SW480 (cell line): ENCODE data around the gene FGGY.

Experiments used
- DNase-seq: peaks from one replicate; pipeline ENCODE4 v3.0.0-alpha.2; 2016; ENCODE audit warnings: low spot score

FGGY gene

DNA sequence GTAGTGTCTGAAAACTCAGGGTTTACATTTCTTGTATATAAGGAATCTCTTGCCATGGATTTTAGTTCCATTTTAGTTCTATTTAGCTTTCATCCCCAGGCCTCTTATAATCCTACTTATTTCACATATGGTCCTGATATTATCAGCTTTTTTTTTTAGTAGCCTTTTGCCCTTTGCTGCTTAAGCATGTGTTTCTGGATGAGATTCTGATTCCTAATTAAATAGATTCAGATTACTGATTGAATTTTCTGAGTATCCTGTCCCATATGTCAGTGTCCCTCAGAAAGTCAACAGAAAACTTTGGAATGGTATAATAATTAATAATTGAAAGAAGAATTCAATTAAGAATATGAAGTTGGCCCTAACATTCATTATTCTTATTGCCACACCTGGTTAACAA, 383.1 kb downstream of the FGGY start:
- DNase-seq, result no peak

DNA sequence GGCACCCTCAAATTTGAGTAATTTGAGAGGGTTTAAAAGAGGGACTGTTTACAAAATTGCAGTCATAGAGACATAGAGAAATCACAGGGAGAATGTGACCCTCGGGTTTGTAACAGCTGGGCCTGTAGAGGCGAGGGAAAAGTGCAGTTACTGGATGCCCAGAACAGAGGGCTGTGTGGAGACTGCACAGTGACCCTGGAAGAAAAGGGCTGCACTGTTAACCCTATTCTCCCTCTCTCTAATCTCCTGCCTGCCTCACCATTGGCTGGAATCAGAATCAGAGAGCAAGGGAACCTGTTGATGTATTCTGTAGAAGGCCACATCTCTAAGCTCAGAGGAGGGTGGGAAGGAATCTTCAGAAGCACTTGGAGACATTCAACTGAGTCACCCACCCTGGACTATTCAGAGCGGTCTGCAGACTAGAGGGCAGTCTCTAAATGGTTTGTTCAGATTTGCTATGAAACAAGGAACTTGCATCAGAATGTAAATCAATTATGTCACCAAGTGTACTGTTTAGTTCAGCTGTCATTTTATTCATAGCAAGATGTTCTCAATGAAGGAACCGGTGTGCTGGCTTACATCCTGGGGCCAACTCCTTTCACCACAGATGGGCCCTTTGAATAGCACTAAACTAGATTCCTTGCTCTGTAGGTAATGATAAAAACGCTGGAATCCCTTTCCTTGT, 385.6 kb downstream of the FGGY start:
- DNase-seq, result no peak

DNA sequence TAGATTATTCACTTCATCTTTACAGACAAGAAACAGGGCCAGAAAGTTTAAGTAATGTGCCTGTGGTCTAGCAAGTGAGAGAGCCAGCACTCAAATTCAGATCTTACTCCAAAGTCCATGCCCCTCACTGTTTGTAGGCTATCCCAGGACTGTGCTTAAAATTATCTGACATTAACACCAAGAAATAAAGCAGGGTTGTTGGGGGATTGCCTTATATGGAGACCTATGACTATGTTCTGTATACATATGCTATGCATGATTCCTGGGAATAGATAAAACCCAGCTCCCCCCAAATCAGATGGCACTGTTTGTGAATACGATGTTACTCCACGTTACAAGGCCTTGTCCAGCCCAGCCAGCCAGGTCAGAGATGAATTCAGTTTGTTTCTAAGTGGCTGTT, 386.3 kb downstream of the FGGY start:
- DNase-seq, result no peak

DNA sequence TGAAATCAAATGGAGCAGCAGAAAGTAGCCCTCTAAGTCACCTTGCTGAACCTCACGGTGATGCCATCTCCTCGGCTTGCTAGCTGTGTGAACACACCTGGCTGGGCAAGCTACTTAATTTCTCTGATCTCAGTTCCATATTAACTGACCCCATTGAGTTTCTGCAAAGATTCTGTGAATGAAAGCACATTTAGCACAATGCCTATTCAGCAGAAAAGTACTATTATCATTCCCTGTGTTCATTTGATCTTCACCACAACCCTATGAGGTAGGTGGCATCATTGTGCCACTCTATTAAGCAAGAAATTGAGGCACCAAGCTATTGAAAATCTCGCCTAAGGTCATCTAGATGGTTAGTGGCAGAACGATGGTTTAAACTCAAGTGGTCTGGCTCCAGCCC, 387.8 kb downstream of the FGGY start:
- no peak for DNase-seq

DNA sequence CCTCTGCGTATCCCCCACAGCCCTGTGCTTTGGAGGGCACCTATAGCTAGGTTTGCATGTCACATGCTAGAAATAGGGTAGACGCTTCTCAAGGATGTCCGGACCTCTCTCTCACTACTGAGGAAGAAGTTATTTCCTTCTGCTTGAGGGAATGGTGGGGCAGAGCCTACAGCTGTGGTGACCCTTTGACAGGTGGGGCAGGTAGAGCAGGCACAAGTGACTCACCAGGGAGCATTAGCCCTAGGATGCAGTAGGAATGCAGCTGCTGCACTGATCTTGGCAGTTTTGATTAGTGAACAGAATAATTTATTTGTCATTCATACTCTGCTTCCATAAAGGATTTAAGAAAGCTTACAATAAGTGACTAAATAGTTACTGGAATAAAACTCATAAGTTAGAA, 388.2 kb downstream of the FGGY start:
- DNase-seq, result no peak

DNA sequence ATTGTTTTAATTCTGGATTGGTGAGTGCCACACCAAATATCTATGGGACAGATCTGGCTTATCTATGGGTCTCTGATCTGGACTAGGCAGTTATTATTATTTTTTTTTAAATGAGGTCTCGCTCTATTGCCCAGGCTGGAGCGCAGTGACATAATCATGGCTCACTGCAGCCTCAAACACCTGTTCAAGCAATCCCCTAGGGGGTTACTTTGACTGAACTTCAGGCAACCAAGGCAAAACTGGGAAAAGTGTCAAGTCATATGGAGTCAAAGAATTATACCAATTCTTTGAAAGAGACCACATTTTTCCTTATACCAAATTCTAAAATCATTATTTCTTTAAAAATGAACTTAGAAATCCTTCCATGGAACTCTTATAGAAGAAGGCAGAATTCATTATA, 388.8 kb downstream of the FGGY start:
- no peak for DNase-seq

DNA sequence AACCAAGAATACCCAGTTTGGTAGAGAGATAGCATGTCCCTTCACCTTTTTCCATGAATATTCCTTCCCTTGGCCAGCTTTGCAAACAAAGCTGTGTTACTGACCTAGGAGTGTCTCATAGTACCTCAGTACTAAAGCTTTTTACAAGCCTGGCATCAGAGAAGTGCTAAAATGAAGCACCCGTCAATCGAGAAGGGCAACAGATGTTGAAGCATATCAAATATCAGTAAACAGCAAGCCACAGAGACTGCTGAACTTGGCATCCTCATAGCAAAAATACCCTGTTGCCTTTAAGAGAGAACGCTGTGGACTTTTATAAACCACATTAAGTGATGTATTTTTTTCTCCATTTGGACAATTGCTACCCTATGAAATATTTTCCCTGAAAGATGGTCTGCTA, 389.3 kb downstream of the FGGY start:
- DNase-seq, result no peak

DNA sequence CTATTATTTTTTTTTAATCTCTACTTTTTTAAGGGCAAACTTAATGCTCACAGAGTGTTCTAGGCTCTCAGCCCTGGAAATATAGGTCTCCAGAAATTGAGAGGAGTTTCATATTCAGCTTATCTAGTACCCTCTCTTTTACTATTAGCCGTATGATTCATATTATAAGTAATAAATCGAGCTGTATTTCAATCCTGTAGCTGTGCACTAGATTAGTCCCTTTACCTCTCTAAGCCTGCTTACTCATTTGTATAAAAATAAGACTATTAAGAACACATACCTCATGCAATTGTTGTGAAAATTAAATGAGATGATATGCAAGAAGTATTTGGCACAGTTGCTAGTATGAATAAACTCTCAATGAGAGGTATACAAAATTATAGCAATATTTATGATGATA, 389.7 kb downstream of the FGGY start:
- no peak for DNase-seq

DNA sequence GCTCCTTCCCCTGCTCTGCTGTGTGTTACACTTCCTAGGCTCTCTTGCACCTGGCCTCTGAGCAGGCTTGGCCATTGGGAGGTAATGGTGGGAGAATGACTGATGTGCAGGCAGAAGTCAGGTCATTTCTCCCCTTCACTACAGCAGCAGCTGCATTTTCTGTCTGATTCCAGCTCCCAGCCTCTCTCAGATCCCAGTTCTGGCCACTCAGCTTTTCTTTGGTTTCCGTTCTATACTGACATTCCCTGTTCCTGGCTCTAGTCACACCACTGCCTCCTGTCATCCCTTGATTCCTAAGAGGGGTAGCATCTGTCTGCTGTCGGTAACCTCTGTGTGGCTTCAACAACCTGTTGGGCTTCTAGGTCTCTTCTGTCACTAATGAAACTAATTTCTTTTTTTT, 390.2 kb downstream of the FGGY start:
- DNase-seq, result no peak

DNA sequence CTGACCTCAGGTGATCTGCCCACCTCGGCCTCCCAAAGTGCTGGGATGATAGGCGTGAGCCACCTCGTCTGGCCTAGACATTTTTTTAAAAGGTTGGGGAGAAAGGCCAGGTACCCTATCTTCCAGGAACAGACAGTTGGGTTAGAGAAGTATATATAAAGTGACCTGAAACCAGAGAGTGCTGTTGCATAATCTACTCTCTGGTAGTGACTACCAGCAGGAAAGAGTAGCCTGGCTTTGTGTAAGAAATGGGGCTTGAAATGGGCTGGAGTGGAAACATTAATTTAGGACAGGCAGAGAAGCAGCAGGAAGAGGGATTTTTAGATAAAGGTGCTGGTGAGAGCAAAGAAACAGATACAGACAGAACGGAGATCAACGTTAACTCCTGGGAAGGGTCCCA, 392.1 kb downstream of the FGGY start:
- no peak for DNase-seq

DNA sequence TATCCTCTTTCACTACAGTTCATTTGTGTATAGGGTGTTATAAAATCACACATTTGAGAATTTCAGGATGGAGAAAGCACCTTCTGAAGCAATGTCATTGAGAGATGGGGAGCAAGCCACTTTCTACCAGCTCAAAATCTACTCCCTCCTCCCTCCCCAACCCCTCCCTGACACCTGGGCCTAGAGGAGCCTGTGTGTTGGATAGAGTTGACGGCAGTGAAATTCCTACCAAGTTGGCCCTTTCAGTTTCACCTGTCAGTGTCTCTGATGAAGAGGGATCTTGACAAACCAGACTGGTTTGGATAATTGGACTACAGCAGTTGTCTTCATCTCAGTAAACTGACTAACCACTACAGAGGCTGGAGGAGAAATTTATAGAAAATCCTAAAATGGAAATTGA, 392.8 kb downstream of the FGGY start:
- no peak for DNase-seq

DNA sequence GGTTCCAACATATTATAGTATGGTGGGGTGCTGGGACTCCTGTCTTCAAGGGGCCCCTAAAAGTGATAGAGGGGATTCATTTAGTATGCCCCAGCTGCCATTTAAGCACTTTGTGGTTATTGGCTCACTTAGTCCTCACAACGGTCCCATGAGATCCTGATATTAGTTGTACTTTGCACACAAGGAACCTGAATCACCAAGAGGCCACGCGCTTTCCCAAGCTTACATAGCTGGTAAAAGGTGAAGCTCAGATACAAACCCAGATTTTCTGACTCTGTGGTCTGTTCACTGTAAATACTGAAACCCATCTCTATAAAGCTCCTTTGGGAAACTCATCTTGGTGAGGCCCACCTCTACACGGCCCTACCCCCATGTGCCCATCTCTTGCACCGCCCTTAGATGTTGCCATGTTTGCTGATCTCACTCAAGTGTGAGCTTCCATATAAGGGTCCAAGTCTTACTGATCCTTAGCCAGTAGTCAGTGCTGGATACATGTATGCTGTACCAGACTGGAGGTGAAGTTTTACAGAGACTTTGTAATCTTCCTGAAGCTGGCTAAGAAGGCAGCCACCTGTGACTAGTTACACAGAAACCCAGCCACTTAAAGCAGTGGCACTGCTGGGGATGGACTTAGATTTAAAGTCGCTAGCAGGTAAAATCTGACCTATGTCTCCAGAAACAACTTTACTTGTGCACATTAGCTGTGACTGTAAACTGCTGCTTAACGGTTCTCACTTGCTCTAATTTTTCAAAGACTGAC, 393.5 kb downstream of the FGGY start:
- no peak for DNase-seq

DNA sequence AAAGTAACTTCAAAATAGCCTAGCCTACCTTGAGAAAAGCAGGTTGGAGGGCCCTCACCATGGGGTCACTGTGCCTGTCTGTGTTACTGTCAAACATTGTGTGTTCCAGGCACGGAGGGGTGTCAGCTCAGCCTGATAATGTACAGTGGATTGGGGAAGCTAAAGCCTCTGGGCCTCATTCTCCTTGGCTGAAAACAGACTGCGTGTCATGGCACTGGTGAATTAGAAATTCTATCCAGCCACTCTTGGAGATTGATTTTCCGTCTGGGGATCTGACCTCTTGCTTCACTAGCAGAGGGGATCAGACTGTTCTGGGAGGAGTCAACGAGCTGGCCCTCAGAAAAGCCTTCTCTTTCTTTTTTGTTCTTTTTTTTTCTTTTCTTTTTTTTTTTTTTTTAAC, 394.4 kb downstream of the FGGY start:
- no peak for DNase-seq

DNA sequence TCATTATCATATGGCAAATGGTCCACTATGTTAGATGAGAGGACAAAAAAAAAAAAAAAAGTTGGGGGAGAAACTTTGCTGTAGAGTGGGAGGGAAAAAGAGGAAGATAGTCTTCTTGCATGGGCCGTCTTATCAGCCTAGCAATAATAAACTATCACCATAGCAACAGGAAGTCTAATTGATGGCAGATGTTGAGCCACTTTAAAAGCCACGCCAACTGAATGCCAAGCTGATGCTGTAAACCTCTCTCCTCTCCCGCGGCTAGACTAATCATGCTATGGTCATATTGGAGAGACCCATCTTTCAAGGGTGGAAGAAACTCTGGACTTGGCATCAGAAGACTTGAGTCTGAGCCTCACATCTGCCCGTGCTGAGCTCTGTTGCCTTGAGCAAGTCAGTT, 395.7 kb downstream of the FGGY start:
- DNase-seq, result no peak

DNA sequence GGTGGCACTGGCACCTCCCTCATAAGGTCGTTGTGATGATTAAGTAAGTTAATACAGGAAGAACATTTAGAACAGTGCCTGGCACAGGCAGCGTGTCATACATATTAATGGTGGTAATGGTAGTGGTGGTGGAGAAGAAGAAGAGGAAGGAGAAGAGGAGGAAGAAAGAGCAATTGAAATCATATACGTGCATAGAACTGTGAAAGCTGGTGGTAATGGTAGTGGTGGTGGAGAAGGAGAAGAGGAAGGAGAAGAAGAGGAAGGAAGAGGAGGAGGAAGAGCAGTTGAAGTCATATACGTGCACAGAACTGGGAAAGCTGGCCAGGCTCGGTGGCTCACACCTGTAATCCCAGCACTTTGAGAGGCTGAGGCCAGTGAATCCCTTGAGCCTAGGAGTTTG, 396.5 kb downstream of the FGGY start:
- DNase-seq, result no peak

DNA sequence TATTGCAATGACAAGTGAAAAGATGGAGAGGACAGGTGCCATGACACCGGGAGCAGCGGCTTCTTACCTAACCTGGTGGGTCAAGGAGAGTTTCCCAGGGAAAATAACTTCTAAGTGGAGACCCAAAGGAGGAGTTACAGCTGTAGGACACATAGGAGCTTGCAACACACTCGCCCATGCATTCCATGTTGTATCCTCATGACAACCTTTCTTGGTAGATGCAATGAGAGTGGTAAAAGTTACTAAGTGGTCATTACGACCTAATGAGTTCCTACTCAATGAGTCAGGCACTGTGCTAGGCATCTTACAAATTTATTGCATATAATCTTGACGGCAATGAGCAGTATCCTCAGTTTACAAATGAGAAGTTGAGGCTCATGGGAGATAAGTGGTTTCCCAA, 398.4 kb downstream of the FGGY start:
- DNase-seq, result no peak

DNA sequence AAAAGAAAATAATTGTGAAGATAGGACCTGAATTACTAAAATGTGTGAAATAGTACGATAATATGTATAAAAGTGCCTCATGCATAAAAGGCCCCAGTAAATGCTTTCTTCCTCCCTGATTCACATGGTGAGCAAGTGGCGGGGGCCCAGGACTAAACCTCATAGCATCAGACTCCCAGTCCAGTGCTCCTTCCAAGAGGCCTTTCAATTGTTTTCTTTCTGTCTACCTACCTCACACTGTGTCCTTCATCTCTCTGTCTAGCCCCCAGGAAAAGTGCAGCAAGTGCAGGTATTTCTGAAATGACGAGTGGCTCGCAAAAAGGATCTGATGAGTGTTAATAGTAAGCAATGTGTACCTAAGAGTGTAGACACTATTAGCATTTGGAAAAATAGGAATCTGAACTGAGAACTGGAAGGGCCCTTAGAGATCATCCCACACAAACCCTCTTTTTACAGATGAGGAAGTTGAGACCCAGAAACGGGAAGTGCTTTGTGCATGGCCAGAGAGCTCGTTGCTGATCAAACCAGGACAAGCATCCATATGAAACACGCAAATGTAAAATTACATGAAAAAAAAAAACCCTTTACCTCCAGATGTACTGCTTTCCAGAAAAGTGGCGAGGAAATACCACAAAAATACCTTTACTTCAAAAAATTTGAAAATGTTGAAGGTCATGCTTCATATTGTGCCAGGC, 399.7 kb downstream of the FGGY start:
- no peak for DNase-seq

DNA sequence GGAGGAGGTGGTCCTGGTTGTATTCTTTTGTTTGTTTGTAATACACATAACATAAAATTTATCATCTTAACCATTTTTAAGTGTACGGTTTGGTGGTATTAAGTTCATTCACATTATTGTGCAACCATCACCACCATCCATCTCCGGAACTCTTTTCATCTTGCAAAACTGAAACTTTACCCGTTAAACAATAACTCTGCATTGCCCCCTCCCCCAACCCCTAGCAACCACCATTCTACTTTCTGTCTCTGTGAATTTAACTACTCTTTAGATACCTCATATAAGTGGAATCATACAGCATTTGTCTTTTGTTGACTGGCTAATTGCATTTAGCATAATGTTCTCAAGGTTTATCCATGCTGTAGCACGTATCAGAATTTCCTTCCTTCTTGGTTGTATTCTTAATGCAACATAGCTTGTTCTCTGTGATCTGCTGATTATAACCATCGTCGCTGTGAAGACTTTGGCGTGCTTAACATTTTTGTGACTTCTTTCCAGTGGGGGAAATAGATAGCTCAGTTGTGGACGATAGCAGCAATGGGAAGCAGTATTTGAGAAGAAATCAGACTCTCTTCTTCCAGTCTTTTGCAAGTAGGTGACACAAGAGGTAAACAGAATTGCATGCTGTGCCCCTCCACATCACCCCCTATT, 400.4 kb downstream of the FGGY start:
- DNase-seq, result peak; percentile 32

DNA sequence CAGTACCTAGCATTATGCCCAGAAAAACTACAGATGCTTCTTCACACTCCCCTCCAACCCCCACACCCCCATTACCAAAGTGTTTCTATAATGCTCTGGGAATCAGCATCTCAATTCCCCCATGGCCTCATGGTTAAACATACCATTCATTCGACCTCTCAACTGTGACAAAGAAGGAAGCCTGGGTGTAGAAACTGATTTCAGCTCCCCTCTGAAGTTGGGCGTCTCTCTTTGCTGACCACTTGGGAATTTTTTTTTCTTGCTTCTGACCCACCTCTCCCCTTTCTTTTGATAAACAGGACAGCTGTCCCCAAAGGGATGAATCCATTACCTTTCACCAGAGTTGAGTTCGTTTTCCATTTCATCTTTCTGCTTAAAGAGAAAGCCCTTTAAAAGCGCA, 401.5 kb downstream of the FGGY start:
- no peak for DNase-seq

DNA sequence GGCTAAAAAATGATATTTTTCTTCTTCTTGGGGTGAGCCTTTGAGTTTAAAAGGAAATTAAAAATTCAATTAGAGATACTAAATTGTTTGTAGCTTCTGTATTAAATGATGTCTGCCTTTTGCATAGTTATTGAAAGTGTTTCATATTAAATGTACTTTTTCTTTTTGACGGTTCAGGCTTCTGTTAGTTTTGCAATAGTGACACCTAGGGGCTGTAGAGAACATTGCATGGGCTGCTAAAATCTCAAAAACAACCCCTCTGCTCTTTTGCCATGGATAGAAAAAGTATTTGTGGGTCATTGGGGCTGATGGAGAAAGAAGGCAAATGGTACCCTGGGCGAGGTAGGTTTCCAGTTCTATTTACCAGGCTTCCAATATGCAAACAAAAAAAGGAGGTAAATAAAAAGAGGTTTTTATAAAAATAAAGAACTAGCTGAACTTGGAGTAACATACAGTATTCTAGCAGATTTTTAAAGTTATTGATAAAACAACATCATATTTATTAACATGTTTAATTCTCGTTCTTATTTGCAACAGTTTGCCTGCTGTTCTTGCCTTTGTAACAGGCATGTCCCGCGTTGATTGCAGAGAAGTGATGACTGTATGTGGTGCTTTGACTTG, 402.4 kb downstream of the FGGY start:
- DNase-seq, result peak; percentile 61

DNA sequence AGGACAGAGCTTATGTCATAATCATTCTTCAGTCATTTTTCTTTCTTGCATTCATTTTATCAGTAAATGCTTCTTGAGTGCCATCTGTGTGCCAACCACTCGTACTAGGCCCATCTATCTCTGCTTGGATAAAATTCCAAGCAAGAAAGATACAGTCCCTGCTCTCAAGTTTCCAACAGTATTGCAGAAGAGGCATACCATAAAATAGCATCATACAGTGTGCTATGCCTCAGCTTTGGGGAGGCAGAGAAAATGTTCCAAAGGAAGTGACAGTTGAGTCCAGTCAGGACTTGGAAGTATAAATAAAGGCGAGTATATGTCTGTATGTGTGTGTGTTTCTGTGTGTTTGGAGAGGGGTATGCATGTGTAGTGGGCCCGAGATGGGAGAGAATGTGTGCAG, 404.5 kb downstream of the FGGY start:
- DNase-seq, result no peak

DNA sequence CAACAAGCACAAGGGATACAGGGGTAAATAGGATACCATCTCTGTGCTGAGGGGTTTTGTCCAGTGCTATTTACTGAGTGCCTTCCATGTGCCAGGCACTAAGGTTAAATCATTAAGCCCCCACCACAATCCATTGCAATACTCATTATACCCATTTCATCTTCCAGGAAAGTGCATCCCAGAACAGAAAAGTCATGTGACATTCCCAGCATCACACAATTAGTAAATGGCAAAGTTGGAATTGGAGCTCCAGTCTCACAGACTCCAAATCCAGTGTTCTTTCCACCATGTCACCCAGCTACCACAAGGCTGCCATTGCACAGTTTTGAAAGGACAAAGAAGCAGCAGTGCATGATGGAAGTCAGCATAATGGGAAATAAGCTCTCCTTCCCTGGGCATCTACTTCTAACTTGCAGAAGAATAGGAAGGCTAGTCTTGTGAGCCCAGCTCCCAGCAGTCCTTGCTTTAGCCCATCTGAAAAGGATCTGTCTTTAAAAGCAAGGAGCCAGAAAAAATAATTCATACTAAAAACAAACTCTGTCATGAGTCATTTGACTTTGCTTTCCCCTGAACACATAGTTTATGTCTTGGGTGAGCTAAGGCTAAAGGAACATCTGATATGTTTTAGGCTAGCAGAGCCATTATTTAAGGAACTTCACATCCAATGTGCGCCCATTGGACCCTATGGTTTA, 406.5 kb downstream of the FGGY start:
- no peak for DNase-seq
